Activated T-helper 9 cell treated with anti-CD3 and anti-CD28 coated beads, Interleukin-2, amount 50 U/mL, for 16 hours (primary cell): Measurements from ENCODE around the gene TRIM61.
"Not testable (repeated sequence)": the region's sequence is repeated elsewhere in the genome, so short reads cannot be mapped to it uniquely, and the experiment has no call there.

ENCODE experiments used
- DNase-seq: peaks from one replicate; pipeline ENCODE4 v3.0.0-alpha.2; 2020; ENCODE audit warnings: low read depth

TRIM61 gene

DNA sequence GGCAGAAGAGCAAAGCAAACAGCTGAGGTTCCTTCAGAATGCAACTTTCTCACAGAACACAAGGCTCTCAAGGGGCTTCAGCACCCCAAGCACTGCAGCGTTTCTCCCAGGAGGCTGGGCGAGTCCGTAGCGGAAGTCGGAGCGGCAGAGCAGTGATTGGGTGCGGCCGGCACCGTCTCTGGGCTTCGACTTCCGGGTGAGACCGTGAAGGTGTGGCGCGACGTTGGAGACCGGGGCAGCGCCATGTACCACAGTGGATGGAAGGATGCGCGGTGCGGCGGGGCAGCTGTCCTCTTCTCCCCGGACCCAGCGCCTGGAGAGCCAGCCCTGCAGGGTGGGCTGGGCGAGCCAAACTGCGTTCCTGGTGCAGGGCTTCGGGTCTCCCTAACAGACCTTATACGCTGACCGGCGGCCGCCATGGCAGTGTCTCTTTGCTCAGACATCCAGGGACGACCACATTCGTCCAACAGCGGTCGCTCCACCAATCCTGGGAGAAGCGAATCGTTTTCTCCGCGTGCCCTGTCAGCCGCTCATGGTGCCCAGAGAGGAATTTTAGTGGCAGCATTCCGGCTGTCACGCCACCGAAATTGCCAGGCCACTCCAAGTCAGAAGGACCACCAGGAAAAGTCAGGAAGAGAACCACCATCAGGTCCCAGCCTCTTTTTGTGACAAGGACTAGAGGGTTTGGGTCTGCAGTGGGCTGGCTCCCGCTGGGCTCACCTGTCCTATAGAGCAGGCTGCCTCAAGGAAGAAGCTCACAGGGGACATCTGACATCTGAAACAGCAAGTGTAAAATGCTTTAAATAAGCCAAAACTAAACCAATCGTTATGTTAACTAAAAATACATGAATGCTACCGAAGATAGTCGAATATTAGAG lies 20.5 kb downstream of the TRIM61 start:
- DNase-seq: peak; percentile 67

DNA sequence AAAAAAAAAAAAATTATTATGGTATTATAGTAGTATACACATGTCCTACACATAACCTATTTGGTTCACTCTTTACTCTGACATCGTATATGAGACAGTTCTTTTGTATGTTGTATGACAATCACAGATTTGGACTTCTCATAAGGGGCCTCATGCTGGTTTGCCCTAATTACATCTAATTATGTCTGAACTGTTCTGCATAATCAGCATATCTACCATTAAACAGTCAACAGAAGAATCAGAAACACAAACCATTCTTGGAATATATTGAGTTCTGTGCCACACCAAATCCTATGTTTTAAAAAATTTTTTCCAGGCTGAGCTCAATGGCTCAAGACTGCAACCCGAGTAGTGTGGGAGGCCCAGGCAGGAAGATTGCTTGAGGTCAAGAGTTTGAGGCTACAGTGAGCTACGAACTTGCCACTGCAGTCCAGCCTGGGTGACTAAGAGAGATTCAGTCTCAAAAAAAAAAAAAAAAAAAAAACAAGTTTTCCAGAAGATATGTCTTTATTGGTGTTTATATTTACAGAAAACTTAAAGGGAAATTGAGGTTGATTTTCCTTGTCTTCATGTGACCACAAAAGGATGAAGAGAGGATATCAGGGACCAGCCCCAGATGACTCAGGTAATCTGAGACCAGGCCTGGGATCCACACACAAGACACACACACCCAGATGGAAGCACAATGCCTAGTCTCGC lies 22.2 kb downstream of the TRIM61 start:
- no peak for DNase-seq

DNA sequence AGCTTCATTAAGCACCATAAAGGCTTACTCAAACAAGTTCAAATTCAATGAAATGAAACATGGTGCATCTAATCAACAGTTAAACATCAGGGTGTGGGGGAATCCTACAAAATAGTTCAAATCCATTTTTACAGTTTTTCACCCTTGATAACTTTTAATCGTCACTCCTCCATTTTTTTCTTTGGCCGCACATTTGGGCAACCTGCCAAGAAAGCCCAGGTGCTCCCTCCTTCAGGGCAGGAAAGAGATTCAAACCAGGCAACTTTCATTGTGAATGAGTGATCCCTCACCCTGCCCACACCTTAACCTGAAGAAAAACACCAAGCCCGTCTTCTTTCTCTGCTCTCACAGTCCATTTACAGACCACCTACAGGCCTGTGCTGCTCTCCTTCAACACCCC lies 24.9 kb downstream of the TRIM61 start:
- no peak for DNase-seq

DNA sequence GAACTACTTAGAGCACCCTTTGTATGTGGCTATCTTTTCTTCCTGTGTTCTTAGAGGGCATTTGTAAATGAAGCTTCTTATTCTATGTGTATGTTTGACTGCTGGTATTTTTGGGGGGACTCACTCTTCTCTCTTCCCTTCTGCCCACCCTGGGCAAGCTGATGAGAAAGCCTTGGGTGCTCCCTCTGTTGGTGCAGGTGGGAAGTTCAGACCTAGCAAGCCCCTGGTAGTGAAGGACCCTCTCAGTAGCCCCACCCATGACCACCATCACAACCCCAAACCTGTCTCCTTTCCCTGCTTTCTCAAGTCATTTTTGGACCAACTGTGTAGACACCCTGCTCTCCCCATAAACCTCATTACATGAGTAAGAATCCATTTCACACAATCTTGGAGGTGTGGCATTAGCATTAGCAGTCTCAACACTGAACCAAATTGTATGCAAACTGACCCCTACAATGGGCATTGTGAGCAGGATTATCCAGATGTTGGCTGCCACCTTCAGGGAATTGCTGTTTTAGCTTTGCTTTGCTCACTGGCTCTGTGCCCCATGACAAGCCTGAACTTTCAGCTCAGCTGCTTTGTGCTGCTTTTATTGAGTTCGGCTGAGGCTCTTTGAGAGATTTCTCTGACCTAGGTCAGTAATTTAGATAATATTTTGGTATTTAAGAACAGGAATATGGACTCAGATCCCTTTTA lies 27.9 kb downstream of the TRIM61 start:
- no peak for DNase-seq

DNA sequence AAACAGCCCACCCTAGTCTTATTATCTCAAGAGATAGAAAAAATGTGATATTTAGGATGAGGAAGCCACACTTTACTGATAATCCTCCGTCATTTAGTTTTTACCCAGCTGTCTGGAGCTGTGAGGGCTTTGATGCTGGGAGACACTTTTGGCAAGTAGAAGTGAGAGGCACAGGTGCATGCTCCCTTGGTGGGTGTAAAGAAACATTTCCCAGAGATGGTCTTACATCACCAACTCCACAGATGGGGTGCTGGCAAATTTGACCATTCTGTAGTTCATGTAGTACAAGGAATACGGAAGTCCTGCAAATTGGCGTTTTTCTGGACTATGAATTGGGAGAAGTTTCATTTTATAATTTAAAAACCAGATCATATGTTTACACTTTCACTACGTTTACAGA lies 28.5 kb downstream of the TRIM61 start:
- DNase-seq: no peak

DNA sequence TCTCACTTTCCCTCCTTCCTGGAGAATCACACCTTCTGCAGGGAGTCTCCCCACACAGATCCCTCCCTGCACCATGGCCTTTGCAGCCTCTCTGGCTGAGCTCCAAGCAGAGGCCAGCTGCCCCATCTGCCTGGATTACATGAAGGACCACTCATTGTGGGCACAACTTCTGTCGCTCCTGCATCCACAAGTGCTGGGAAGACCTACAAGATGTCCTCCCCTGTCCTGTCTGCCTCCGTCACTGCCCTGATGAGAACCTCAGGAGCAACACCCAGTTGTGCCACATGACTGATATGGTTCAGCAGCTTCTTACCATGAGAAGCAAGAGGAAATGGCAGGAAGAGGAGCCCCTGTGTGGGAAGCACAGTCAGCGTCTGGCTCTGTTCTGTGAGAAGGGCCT lies 29.5 kb downstream of the TRIM61 start:
- DNase-seq: not testable (repeated sequence)

DNA sequence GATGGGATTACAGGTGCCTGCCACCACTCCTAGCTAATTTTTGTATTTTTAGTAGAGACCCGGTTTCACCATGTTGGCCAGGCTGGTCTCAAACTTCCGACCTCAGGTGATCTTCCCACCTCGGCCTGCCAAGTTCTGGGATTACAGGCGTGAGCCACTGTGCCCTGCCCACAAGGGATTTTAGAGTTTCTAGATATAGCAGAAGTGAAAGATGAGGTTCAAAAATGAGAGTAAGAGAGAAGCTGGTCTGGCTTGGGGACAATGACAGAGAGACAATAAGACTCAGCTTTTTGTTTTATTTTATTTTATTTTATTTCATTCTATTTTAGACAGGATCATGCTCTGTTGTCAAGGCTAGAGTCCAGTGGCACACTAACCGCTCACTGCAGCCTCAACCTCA lies 30.6 kb downstream of the TRIM61 start:
- no peak for DNase-seq

DNA sequence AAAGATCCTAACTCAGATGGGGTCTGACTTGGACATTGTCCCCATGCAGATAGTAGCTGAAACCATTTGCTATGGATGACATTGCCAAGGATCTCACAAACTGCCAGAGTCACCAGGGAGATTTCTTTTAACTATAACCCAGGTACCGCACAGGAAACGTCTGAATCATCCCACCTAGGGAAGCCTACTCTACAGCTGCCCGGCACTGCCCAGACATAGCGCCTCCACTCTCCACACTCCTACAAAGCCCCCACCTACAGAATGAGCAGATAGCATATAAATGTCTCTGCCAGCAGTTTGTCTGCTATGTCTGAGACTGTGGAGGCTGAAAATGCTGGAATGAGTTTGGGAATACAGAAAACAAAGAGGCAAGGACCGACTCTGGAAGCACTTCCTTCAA lies 32.3 kb downstream of the TRIM61 start:
- DNase-seq: no peak

DNA sequence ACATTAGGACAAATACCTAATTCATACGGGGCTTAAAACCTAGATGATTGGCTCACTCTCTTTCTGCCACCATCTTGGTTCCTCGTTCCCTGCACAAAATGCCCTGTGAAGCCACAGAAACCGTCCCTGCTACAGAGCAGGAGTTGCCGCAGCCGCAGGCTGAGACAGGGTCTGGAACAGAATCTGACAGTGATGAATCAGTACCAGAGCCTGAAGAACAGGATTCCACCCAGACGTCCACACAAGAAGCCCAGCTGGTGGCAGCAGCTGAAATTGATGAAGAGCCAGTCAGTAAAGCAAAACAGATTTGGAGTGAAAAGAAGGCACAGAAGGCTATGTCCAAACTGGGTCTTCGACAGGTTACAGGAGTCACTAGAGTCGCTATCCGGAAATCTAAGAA lies 34.3 kb downstream of the TRIM61 start:
- DNase-seq: no peak

DNA sequence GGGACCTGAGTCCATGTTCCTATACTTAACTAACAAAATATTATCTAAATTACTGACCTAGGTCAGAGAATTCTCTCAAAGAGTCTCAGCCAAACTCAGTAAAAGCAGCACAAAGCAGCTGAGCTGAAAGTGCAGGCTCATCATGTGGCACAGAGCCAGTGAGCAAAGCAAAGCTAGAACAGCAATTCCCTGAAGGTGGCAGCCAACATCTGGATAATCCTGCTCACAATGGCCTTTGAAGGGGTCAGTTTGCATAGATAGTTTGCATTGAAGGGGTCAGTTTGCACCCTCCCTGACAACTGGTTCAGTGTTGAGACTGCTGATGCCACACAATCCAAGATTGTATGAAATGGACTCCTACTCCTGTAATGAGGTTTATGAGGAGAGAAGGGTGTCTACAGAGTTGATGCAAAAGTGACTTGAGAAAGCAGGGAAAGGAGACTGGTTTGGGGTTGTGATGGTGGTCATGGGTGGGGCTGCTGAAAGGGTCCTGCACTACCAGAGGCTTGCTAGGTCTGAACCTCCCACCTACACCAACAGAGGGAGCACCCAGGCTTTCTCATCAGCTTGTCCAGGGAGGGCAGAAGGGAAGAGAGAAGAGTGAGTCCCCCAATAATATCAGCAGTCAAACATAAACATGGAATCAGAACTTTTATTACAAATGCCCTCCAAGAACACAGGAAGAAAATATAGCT lies 39.7 kb downstream of the TRIM61 start:
- DNase-seq: no peak

DNA sequence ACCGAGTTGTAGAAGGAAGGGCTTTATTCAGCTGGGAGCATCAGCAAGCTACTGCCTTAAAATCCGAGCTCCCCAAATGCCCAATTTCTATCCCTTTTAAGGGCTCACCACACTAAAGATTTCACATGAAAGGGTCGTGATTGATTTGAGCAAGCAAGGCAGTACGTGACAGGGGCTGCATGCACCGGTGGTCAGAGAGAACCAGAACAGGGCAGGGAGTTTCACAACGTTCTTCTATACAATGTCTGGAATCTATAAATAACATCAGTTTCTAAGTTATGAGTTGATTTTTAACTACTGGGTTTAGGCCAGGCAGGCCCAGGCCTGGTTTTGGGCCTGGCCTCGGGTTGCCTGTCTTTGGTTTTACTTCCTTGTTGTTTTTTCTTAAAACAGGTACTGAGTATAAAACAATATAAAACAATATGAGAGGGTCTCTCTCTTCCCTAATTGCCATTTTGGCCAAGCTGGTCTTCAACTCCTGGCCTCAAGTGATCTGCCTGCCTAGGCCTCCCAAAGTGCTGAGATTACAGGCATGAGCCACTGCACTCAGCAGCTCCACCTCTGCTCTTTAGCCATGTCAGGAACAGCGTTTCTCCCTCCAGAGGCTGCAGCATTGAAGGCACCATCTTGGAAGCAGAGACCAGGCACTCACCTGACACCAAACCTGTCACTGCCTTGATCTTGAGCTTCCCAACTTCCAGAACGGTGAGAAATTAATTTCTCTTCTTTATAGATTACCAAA lies 41.4 kb downstream of the TRIM61 start:
- DNase-seq: not testable (repeated sequence)

DNA sequence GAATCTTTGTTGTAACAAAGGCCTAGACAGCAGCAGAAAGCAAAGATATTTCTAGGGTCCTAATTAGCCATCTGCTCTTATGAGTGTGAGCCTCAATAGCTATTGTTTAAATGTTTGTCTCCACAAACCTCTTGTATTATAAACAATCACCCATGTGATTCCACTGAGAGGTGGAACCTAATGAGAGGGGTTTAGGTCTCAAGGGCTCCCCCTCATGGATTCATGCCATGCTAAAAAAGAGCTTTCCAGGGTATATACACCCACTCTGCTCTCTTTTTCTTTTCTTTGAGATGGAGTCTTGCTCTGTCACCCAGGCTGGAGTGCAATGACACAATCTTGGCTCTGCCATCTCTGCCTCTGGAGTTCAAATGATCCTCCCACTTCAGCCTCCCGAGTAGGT lies 42.1 kb downstream of the TRIM61 start:
- no peak for DNase-seq

DNA sequence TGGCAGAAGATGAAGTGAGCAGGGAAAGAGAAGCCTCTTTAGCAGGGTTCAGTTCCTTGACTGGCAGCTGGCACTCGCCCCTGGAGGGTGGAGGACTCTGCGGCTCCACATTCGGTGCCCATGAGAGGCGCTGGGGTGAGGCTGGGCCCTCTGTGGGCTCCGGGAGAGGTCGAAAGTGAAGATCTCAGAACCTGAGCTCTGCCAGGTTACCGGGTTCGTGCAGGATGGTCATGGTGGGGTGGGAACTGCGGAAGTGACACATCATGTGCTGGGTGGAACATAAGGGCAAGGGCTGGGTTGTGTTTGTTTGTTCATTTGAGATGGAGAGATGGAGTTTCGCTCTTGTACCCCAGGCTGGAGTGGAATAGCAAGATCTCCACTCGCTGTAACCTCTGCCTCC lies 44.2 kb downstream of the TRIM61 start:
- DNase-seq: no peak

DNA sequence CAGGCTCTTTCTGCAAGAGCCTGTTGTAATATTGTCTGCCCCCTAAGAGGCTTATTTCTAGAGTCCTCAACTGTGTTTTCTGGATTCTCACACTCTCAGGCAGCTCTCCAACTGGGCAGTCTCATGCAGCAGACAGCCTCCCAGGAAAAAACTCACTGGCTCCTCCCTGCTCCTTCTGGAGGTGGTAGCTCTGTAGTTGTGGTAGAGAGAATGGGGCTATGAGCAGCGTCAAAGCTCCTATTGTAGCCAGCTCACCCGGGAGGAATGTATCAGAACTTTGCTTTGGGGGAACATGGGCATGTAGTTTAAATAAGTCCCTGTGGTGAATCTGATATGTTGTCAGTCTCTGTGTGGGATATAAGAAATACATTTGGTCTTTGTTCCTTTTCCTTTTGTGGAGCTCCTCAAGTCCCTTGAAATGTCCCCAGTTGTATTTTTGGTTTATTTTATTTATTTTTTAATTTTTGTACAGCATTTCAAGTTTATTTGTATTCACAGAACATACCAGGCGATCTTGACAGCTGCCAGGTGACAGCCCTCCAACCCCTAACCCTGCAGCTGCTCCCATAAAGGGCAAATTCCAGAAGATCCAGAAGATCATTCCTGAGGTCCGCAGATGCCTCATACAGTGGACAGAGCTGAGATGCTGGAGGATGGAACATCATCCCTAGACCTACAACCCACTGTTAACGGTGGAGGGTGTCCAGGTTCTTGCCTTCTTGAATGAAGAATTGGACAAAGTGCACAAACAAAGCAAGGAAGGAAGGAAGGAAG lies 45.7 kb downstream of the TRIM61 start:
- no peak for DNase-seq

DNA sequence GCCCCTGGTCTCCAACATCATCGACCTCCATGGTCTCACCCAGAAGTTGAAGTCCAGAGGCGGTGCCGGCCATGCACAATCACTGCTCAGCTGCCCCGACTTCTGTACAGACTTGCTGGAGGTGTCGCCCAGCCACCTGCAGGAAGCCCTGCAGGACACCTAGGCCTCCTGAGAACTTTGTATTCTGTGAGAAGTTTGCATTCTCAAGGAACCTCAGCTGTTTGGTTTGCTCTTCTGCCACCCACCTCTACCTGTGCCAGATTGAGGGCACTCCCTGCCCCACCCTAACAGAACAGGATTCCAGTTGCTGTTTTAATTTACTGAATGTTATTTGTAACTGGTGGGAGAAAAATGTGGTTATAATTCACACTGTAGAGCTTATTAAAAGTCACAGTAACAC lies 46.8 kb downstream of the TRIM61 start:
- no peak for DNase-seq

DNA sequence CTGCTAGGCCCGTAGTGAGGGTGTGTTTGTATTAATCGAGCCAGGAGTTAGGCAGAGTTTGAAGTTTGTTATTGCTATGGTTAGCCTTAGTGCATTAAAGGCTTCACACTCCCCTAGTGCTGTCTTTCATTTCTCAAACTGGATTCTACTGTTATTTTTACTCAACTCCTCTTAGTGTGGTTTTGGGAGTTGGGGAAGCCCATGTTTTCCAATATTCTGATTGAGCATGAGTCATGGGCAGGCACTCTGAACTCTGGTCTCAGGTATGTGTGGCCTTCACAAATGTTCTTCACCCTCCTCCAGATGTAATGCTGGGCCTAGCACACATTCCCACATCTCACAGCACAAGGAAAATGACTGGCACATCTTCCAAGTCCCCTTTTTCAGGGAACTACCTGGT lies 50.4 kb downstream of the TRIM61 start:
- not testable (repeated sequence) for DNase-seq

DNA sequence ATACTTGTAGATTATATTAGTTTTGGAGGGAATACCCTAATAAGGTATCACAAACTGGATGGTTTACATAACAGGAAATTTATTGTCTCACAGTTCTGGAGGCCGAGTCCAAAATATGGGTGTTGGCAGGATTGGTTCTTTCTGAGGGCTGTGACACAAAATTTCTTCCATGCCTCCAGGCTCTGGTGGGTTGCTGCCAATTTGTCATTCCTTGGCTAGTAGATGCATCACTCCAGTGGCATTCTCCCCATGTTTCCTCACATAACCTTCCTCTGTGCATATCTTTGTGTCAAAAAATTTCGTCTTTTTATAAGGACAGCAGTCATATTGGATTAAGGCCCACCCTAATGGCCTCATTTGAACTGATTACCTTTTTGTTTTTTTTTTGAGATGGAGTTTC lies 51.2 kb downstream of the TRIM61 start:
- no peak for DNase-seq

DNA sequence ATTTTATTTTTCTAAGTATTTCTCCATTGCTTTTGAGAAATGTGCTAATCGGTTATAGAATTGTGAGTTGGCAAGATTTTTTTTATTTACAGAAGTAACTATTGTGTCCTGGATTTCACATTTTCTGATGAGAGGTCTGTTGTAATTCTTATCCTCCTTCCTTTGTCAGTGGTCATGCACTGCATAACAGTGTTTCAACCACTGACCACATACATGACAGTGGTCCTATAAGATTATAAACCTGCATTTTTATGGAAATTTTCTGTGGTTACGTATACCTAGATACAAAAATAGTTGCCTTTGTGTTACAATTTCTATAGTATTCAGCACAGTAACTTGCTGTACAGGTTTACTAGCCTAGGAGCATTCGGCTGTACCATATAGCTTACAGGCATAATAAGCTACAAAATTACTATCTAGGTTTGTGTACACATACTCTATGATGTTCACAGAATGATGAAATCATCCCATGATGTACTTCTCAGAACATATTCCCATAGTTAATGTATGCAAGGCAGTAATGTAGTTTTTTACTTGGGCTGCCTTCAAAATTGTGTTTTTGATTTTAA lies 52.7 kb downstream of the TRIM61 start:
- no peak for DNase-seq

DNA sequence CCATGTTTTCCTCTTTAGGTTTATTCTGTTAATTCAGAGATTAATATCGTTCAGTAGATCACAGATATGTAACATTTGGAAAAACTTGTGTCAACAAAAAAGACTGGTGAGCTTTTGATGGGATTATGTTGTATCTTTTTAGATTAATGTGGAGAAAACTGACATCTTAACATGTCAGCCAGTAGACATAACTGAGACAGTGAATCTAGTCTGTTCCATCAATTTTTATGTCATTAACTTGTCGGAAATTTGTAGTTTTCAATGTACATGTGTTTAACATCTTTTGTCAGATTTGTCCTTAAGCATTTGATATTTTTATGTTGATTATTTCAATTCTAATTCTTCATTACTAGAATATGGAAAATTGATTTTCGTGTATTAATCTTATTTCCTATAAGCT lies 58.5 kb downstream of the TRIM61 start:
- DNase-seq: no peak
